G401.6 (cell line): Measurements from ENCODE around the gene CHKA.

Experiments used
- FAIRE-seq: peaks from 2 replicates; lab custom pipeline; 2012; peaks lifted over from hg19 to GRCh38; lab: Jason Lieb, UNC

The CHKA gene

DNA sequence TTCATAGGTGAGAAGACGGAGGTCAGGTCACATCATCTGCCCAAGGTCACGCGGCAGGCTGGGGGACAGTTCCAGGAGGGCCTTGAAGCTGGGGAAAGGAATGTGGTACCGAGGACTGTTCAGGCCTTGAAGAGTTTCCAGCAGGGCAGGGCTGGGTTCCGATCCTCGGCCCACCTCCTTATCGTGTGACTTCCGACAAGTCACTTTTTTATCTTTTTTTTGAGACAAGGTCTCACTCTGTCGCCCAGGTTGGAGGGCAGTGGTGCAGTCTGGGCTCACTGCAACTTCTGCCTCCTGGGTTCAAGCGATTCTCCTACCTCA lies 90.1 kb downstream of the CHKA start:
- no peak for FAIRE-seq

DNA sequence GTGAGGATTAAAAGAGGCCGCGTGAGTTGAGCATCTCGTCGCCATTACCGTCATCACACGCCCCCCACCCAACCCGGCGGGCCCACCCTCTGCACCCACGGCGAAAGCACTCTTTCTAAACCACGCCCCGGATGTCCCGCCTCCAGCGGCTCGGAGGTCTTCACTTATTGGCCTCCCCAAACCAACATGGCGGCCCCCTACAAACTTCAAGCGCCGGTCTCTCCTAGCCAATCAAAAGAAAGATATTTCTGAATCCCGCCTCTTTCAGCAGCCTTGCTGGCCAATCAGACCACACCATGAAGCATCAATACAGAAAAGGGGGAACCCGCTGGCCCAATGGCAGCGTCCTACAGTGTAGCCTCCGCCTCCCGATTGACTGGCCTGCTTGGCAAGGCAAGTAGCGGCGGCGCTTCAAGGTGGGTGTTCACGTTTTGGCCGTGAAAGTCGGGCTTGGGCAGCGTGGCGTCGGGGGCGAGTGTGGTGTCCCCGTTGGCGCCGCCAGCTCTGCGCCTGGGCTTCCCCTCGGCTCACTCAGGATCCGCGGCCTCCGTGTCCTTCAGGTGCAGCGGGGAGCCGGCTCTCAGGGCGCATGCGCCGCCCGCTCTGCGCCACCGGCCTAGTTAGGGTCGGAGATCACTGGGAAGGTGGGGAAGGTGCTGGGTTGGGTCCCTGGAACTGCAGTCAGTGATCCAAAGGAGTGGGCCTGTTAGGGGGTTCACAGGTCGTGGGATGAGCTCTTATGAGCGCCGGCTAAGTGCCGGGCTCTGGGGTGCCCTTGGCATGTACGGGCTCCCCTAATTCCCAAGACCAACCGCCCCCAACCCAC lies 90.7 kb downstream of the CHKA start, which contains the start of gene NDUFS8:
TSS of gene NDUFS8 (plus strand) at position 364 of the 826 bp plus-strand sequence. CDS start 1,471 bp downstream, outside the sequence.
- FAIRE-seq: peak; percentile 99

DNA sequence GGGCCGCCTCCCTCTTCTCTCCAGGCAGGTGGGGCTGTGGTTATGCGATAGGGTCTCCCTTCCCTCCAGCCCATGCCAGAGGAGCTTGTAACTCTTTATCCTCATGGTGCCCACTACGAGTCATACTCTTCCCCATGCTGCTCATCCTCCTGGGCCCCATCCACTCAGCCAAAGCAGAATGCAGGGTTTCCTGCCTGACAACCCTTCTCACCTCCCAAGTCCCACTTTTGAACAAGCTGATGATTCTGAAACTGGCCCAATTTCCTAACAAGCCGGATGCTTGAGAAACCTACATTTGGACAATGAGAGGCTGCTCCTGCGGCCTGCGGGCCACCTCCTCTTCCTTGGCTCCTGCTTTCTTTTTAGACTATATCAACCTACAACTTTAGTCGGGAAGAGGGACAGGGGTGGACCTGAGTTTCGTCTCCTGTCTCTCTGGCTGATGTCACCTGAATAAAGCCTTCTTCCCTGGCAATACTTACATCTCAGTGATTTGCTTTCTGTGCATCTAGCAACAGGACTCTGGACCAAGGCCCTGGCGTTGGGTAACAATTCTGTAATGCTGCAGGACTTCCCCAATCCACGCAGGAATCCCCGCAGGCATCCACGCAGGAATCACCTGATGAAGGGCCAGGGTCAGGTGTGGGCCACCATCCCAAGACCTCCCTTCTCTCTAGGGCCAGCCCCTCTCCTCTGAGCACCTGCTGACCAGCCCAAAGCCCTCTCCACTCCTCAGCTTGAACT lies 92.2 kb downstream of the CHKA start:
- no peak for FAIRE-seq

DNA sequence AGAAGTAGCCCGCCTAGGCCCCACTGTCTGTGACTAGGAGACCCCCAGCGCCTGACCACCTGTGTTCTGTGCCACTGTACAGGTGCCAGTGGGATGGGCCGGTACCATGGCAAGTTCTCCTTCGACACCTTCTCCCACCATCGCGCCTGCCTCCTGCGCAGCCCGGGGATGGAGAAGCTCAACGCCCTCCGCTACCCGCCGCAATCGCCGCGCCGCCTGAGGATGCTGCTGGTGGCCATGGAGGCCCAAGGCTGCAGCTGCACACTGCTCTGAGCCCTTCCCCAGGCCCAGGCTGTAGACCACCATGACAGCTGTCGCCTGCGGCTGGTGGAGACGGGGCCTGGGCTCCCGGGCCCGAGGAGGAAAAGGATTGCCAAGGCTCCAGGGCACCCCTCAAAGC lies 93.5 kb downstream of the CHKA start:
- FAIRE-seq: no peak

DNA sequence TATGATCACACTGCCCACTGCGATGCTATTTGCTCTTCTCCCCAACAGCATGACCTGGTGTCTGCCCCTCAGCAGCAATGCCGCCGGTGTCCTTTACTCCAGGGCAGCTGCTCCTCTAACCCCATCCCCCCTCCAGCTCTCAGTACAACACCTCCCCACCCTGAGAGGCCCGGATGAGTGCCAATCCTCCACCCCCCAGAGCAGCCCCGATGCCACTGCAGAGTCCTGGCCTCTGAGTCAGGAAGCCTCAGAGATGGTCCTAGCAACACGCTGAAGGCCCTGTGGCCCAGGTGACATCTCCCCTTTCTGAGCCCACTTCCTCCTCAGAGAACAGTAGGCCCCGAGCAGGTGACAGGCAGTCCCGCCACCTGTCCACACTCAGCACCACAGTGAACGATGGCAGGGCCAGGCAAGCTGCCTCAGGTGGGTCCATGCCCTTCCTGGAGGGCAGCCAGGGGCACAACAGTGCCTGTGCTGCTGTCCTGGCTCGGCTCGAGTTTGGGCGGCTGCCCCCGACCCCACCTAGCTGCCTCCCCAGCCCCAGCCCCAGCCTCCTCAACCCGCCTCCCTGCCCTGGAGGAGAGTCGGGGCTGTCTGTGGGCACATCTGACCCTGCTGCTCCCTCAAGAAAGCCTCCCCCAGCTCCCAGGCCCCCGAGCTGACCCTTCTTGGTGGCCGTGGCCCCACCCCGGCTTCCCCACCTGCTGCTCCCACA lies 94.6 kb downstream of the CHKA start:
- FAIRE-seq: no peak

DNA sequence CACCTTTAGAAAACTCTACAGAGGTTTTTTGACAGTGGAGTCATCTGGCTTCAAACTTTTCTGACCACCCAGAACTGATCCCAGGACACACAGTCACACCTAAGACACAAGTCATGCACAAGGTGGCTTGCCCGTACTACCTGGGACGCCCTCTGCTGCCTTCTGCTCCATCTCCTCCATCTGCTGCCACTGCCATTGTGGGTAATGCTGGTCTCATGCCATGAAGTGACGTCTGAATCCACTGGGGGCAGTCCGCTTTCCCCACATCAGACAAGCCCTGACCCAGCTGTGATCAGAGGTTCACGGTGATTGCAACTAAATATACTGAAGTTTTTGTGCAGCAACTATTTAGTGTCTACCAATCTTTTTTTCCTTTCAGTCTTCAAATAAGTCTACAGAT lies 96.1 kb downstream of the CHKA start:
- no peak for FAIRE-seq

DNA sequence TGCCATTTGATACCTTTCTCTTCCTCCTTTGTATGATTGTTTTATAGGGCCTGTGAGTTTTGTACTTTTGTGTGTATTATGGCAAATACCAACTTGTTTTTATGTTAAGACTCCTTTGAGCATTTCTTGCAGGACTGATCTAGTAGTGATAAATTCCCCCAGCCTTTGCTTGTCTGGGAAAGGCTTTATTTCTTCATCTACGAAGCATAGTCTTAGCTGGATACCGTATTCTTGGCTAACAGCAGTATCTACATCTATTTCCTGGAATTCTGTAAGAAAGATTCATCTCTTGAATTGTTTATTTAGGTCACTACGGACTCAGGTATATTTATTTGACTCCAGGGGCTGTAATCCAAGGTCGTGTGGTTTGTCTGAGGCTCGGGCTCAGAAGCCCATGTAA lies 96.7 kb downstream of the CHKA start:
- FAIRE-seq: no peak

DNA sequence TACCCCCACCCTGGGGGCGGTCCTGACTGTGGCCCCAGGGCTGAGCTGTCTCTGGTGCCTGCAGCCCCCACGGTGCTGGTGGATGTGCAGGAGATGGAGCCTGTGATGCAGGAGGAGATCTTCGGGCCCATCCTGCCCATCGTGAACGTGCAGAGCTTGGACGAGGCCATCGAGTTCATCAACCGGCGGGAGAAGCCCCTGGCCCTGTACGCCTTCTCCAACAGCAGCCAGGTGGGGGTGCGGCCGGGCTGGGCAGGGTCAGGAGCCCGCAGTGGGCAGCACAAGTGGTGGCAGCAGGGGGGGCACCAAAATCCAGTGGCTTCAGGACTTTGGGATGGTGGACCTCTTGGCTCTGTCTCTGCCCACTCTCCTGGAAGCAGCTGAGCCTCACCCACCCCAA lies 98.7 kb downstream of the CHKA start:
- no peak for FAIRE-seq

DNA sequence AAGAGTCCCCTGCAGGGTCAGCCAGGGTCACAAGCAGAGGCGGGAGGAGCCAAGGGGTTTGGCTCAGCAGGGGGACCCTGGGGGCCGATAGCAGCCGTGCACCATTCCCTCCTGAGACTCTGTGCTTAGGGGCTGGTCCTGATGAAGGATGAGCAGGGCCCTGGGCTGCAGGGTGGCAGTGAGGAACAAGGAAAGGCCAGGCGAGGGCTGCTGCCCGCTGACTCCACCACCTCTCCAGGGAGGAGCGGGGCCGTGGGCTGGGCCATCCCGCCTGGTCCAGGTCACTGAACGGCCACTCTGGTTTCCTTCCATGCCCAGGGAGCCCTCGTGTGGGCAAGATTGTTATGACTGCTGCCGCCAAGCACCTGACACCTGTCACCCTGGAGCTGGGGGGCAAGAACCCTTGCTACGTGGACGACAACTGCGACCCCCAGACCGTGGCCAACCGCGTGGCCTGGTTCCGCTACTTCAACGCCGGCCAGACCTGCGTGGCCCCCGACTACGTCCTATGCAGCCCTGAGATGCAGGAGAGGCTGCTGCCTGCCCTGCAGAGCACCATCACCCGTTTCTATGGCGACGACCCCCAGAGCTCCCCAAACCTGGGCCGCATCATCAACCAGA lies 99.9 kb downstream of the CHKA start:
- FAIRE-seq: no peak

DNA sequence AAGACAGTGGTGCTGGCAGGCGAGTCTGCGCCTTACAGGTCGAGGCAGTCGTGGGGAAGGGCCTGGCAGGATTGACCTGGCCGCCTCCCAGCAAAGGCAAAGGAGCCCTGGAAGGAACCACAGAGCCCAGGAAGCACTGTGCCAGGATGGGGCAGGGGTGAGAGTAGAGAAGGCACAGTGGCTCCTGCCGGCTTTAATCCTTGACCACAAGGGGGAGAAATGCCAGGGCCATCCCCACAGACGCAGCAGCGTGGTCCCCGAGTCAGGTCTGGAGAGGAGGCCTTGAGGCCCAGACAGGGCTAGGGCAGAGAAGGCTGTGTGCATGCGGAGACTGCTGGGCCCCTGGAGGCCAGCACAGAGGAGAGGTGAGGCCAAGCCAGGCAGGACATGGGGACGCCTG lies 100.6 kb downstream of the CHKA start:
- no peak for FAIRE-seq

DNA sequence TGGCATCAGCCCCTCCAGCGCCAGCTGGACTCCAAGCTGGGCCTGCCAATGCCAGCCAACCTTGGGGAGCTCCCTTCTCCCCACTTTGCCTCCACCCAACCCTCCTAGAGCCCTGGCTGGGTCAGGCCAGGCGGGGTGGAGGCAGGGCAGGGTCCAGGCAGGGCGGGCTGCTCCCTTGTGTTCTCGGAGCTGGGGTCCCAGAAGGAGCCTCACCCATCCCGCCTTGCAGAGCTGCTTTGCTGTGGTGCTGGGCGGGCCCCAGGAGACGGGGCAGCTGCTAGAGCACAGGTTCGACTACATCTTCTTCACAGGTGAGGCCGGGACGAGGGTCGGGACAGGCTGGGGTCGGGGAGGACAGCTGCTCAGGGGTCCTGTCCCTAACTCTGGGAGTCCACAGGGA lies 101.7 kb downstream of the CHKA start:
- FAIRE-seq: no peak

DNA sequence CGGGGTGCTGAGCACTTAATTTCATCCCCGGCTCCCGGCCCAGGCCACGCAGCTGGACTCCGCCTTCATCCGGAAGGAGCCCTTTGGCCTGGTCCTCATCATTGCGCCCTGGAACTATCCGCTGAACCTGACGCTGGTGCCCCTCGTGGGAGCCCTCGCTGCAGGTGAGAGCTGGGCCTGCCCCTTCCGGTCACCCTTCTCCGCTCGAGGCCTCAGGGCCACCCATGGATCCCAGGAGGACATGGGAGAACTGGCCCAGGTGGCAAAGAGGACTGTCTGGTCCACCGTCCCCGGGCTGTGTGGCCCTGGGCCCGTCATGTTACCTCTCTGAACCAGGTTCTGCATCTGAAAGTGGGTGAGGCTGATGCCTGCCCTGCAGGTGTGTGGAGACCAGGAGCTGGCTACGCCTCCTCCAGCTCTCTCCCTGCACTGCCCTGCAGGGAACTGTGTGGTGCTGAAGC lies 102.4 kb downstream of the CHKA start:
- FAIRE-seq: no peak

DNA sequence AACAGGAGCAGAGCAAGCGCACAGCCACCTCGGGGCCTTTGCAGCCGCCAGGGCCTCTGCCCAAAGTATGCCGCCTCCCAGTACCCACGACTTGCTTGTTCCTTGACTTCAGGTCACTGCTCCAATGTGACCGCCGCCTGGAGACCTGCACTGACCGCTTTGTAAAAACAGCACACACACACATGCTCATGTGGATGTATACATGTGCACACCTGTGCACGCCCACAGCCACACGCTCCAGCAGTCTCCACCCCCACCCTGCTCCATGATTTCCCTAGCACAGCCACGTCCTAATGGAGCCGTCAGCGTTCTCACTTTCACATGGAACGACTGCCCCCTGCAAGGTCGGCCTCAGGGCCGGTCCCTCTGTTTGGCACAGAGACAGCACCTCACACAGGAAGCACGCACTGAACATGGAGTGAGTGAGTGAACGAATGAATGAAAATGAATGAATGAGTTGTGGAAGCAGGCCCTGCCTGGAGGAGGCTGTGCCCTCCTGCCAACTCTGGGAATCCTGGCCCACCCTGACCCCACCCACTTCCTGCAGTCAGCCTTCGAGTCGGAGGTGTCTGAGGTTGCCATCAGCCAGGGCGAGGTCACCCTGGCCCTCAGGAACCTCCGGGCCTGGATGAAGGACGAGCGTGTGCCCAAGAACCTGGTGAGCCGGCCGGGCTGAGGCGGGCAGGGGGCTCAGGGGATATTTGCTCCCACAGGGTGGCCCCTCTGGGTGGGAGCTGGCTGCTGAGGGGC lies 103.0 kb downstream of the CHKA start:
- no peak for FAIRE-seq

DNA sequence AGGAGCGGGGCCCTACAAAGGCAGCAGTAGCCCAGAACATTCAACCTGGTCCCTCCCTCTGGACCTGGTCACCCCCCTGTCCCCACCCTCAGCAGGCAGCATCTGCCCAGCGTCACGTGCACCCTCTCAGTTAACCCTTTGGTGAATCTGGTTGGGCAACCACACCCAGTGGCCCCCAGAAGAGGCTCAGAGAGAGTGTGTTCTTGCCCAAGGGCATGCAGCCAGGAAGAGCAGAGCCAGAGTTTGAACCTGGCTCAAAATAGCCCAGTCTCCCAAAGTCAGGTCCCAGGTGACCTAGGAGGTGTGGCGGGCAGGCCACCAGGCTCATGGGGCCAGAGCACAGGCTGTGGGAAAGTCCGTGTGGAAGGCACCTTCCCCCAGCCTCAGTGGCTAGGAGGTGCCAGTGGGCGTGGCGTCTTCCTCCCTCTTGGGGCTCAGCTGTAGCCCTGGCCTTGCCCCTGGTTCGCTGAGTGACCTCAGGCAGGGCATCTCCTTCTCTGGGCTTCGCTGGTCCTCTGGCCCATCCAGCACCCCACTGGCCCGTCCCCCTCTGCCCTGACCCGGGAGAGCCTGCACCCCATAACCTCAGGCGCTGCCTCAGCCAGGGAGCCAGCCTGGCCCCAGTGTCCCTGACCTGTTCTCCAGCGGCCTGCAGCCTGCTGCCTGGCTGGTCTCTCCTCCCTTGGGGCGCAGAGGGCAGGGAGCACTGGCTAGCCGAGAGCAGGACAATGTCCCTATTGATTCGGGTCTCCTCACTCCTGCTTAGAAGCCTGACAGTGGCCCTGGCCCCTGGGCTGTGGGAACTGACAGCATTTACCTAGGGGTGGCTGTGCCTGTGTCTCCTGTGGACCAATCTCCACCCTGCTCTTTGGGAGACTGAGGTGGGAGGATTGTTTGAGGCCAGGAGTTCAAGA lies 104.0 kb downstream of the CHKA start:
- FAIRE-seq: no peak

DNA sequence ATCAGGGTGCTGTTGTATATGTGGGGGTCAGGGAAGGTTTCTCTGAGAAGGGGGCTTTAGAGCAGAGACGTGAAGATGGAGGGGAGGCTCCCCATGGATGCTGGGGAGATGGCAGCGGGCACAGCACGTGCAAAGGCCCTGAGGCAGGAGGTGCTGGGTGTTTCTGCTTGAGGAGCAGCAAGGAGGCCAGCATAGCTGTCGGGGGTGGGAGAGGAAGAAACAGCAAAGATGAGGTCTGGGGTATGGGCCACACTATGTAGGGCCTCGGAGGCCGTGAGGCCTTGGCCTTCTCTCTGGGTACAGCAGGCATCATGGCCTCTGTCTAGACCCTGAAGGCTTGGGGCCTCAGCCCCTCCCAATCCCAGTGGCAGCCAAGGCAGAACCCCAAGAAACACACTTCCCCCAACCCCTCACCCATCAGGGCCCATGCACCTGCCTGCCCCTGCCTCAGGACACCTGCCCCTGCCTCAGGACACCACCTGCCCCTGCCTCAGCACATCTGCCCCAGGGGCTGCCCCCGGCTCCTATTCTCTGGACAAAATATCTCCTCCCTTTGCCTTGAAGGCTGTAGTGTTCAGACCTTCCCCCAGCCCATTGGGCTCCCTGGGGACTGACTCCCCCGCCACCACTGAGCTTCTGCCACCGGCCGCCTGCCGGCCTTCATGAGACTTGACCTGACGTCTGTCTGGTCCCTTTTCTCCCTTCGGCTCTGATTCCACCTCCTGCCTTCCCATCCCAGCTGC lies 104.9 kb downstream of the CHKA start:
- no peak for FAIRE-seq

DNA sequence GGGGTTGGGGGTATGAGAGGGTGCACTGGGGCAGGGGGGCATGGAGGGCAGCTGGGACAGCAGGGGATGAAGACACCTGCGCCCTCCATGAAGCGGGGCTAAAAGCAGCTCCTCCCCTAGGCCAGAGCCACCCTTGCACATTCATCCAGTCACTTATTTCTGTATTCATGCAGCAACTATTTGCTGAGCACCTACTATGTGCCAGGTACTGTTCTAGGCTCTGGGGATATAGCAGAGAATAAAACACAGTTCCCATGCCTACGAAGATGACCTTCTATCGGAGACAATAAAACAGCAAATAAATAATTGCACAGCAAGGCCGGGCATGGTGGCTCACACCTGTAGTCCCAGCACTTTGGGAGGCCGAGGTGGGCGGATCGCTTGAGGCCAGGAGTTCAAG lies 105.7 kb downstream of the CHKA start:
- FAIRE-seq: no peak

DNA sequence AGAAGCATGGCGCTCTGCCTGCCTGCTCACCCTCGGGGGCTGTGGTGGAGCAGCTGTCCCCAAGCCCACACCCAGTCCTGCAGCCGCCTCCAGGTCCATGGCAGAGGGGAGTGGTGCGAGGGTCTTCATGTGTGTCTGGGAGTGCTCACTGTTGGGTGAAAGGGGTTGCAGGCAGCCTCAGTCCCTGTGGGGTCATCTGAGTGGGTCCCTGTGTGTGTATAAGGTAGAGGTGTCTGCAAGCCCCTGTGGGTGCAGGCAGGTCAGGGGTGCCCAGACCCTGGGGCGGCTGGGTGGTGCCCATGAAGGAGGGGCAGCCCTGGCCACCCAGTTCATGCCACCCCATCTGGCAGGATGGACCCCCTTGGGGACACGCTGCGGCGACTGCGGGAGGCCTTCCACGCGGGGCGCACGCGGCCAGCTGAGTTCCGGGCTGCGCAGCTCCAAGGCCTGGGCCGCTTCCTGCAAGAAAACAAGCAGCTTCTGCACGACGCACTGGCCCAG lies 106.2 kb downstream of the CHKA start:
- no peak for FAIRE-seq

DNA sequence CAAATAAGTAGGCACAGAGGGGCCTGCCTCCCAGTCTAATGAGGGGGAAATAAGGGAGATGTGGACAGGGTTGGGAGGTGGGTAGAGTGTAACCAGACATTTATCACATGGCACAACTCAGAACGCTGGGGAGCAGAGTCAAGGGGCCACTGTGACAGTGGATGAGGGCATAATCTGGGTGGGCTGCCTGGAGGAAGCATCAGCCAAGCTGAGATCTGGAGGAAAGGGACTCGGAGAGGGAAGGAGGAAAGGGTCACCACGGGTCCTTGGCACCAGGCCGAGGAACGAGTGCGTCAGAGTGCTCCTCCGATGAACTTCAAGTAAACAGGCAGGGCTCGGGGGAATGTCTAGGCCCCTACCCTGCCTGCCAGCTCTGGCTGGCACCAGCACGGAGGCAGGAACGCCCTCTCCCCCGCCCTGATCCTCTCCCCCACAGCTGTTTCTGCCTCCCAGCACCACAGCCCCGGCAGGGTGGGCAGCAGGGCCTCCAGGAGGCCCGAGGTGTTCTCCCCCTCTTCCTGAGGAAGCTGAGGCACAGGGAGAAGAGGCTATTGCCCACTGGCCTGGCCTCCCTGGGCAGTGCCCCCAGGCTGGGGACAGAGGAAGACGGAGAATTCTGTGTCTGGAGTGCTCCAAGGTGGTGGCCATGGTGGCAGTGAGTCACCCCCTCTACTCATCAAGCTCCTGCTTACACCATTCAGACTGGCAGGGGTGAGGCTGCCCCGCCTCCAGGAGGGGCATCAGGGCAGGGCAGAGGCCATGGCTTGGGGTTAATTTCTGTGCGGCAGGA lies 106.8 kb downstream of the CHKA start:
- no peak for FAIRE-seq

DNA sequence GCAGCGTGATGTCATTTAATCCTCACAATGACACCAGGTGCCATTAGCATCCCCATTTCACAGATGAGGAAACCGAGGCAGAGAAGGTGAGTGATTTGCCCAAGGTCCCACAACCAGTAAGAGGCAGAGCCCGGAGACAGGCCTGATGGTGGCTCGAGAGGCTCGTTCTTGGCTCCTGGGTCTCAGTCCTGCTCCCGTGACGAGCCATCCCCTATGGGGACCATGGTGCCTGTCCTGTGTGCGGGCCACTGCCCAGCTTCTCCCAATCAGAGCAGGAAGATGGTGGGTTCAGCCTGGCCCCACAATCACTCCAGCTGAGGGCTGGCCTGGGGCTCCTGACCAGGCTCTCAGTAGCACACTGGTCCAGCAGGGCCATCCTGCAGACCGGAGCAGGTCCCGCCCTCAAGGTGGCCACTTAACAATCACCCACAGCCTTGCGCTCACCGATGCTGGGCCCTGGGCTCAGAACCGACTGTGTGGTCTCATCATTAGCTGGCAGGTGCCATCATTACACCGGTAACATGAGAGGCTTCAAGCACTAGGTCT lies 107.5 kb downstream of the CHKA start:
- FAIRE-seq: no peak
